ENCODE results near the gene NOTCH4. TPM values are rescaled to one million over a fixed set of nuclear protein-coding genes. Genes with fewer than 3 reads are reported as not detected.

NOTCH4 gene
- total and polyA plus RNA-seq, 2 experiments from 2014 or later, result 2.7 to 2.8 TPM

DNA sequence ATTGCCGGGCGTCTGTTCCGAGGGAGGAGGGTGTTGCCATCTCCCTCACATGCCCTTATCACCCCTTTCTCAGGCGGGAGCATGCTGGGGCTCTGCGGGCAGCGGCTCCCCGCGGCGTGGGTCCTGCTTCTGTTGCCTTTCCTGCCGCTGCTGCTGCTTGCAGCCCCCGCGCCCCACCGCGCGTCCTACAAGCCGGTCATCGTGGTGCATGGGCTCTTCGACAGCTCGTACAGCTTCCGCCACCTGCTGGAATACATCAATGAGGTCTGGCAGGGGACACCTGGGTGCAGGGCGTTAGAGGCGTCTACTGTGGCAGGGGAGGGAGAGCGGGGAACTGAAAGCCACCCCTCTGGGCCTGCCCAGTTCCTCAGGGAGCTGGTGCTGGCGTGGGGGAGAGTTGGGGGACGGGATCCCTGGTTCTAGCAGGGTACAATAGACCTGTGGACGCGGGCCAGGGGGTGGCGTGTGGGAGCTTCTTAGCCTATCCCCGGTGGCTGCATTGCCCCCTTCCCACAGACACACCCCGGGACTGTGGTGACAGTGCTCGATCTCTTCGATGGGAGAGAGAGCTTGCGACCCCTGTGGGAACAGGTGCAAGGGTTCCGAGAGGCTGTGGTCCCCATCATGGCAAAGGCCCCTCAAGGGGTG, 69.2 kb downstream of the NOTCH4 start:
- Mint-ChIP-seq H3K27me3 (ENCODE audit: insufficient read depth, low read depth, poor library complexity) (peaks cover 38% of the 10 kb centered on the region), H3K36me3 (ENCODE audit: low read depth) (peaks cover 33% of the 10 kb centered on the region), H3K9me3 (no peaks in the 10 kb centered on the region; the same call in 1 of the 3 replicates), H3K4me1 (peaks cover 39% of the 10 kb centered on the region), H3K4me3 (peak overlapping the region; percentile 94), H3K27ac (peak overlapping the region; percentile 96)
- H3K79me2 ChIP-seq (replicated peaks; ENCODE audit: insufficient read depth), result no peaks in the 10 kb centered on the region
- H3K36me3 ChIP-seq (ENCODE audit: insufficient read depth), result peaks cover 12% of the 10 kb centered on the region
- 0 out of 2 replicates have a peak overlapping the region, but pooled peaks have one; percentile 79 for H3K27ac ChIP-seq (ENCODE audit: low read depth)
- peak overlapping the region; percentile 100 for H3K4me2 ChIP-seq
- peak overlapping the region; percentile 100 for H3K4me3 ChIP-seq
- 0 out of 2 replicates have a peak, but pooled peaks cover 8% of the 10 kb centered on the region for H4K20me1 ChIP-seq (replicated peaks; ENCODE audit: insufficient read depth)
- H3K4me1 ChIP-seq (ENCODE audit: insufficient read depth), result peaks cover 25% of the 10 kb centered on the region
- peaks cover 9% of the 10 kb centered on the region for H3F3A ChIP-seq (replicated peaks; ENCODE audit: low read depth)
- H3K27me3 ChIP-seq (ENCODE audit: insufficient read depth), result peaks cover 36% of the 10 kb centered on the region
- TF ChIP-seq, protein P1, sequence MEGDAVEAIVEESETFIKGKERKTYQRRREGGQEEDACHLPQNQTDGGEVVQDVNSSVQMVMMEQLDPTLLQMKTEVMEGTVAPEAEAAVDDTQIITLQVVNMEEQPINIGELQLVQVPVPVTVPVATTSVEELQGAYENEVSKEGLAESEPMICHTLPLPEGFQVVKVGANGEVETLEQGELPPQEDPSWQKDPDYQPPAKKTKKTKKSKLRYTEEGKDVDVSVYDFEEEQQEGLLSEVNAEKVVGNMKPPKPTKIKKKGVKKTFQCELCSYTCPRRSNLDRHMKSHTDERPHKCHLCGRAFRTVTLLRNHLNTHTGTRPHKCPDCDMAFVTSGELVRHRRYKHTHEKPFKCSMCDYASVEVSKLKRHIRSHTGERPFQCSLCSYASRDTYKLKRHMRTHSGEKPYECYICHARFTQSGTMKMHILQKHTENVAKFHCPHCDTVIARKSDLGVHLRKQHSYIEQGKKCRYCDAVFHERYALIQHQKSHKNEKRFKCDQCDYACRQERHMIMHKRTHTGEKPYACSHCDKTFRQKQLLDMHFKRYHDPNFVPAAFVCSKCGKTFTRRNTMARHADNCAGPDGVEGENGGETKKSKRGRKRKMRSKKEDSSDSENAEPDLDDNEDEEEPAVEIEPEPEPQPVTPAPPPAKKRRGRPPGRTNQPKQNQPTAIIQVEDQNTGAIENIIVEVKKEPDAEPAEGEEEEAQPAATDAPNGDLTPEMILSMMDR (conservative IDR thresholded peaks at IDR 0.05; ENCODE audit: low read depth in 2 of 2), result peak; percentile 58 to 84
- TF ChIP-seq, protein P2, sequence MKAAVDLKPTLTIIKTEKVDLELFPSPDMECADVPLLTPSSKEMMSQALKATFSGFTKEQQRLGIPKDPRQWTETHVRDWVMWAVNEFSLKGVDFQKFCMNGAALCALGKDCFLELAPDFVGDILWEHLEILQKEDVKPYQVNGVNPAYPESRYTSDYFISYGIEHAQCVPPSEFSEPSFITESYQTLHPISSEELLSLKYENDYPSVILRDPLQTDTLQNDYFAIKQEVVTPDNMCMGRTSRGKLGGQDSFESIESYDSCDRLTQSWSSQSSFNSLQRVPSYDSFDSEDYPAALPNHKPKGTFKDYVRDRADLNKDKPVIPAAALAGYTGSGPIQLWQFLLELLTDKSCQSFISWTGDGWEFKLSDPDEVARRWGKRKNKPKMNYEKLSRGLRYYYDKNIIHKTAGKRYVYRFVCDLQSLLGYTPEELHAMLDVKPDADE (IDR thresholded peaks at IDR 0.05), result no peak
- peak; percentile 55 for ATAC-seq
- H2AFZ ChIP-seq, result peak overlapping the region; percentile 100
- no peaks in the 10 kb centered on the region for H3K9me2 ChIP-seq (ENCODE audit: insufficient read depth)
- peak; percentile 91 for DNase-seq (ENCODE audit: low spot score)

DNA sequence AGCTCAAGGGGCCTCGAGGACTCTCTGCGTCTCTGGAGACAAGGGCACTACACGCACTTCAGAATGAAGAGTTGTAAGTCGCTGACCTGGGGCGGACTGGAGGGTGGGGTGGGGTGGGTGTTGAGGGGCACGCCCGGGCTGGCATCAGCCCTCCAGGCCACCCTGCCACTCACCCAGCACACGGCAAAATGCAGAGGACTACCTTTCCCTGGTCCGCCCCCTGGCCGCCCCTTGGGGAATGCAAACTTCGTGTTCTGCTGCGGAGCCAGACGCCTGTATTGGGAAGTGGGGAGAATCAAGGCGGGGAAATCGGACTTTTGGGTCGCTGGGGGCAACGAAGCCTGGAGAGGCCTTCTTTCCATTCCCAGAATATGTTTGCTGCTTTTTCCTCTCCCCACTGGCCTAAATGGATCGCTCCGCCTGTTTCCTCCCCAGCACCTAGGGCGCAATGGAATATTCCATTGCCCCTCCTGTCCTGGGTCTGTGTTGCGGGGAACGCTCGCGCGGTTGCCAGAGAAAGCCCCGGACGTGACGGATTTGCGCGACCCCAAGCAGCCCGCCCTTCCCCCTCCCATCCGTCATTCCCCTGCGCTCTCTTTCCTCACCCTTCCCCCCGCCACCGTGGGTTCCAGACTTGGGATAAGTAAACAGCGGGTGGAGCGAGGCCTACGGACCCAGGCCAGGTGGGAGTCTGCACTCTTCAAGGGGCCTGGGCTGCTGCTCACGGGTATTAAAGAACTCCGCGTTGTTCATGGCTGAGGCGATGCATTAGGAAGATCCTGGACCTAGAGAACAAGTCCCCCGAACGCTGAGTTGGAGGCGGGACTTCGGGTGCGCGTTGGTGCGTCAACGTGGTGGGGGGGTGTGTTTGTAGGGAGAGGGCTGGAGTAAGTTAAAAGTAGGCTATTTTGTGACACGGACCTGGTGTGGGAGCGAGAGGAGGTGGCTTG, 70.0 kb downstream of the NOTCH4 start, which contains the start of gene PPT2:
Gene PPT2 (plus strand): TSS at position 578 of the 950 bp plus-strand sequence. CDS start 454 bp downstream, outside the sequence.
- peaks cover 44% of the 10 kb centered on the region for H3K27me3 ChIP-seq (ENCODE audit: insufficient read depth)
- H3K4me2 ChIP-seq, result peak within 1 kb of the TSS; percentile 100
- peak within 1 kb of the TSS; percentile 100 for H3K4me3 ChIP-seq
- peaks cover 9% of the 10 kb centered on the region for H3F3A ChIP-seq (replicated peaks; ENCODE audit: low read depth)
- H3K4me1 ChIP-seq (ENCODE audit: insufficient read depth), result peaks cover 28% of the 10 kb centered on the region
- peak within 1 kb of the TSS; percentile 79 for H3K27ac ChIP-seq (ENCODE audit: low read depth)
- peaks cover 26% of the 10 kb centered on the region for H3K36me3 Mint-ChIP-seq (ENCODE audit: low read depth)
- no peaks in the 10 kb centered on the region for H3K79me2 ChIP-seq (replicated peaks; ENCODE audit: insufficient read depth)
- H3K27ac Mint-ChIP-seq, result peak within 1 kb of the TSS; percentile 96
- H3K9me2 ChIP-seq (ENCODE audit: insufficient read depth), result no peaks in the 10 kb centered on the region
- peak within 1 kb of the TSS; percentile 100 for H2AFZ ChIP-seq
- peak within 1 kb of the TSS; percentile 94 for H3K4me3 Mint-ChIP-seq
- ATAC-seq, result peak; percentile 41
- 0 out of 2 replicates have a peak, but pooled peaks cover 8% of the 10 kb centered on the region for H4K20me1 ChIP-seq (replicated peaks; ENCODE audit: insufficient read depth)
- H3K4me1 Mint-ChIP-seq, result peaks cover 42% of the 10 kb centered on the region
- H3K36me3 ChIP-seq (ENCODE audit: insufficient read depth), result peaks cover 10% of the 10 kb centered on the region
- H3K9me3 Mint-ChIP-seq, result no peaks in the 10 kb centered on the region; the same call in 1 of the 3 replicates
- peak; percentile 96 for DNase-seq (ENCODE audit: low spot score)
- peaks cover 43% of the 10 kb centered on the region for H3K27me3 Mint-ChIP-seq (ENCODE audit: insufficient read depth, low read depth, poor library complexity)
- TF ChIP-seq, protein P2 (IDR thresholded peaks at IDR 0.05), result 0 out of 2 replicates have a peak, but pooled peaks have one; percentile 55
- no peak for TF ChIP-seq EZH2phosphoT487 (IDR thresholded peaks at IDR 0.05; ENCODE audit: unreplicated experiment)
- TF ChIP-seq JUNB (IDR thresholded peaks at IDR 0.05; ENCODE audit: unreplicated experiment), result no peak
- TF ChIP-seq STAT1 (IDR thresholded peaks at IDR 0.05; ENCODE audit: unreplicated experiment), result no peak
- TF ChIP-seq CREB1 (CRISPR knock-in tag; IDR thresholded peaks at IDR 0.05; ENCODE audit: low read depth), result peak; percentile 97
- TF ChIP-seq, protein P3, sequence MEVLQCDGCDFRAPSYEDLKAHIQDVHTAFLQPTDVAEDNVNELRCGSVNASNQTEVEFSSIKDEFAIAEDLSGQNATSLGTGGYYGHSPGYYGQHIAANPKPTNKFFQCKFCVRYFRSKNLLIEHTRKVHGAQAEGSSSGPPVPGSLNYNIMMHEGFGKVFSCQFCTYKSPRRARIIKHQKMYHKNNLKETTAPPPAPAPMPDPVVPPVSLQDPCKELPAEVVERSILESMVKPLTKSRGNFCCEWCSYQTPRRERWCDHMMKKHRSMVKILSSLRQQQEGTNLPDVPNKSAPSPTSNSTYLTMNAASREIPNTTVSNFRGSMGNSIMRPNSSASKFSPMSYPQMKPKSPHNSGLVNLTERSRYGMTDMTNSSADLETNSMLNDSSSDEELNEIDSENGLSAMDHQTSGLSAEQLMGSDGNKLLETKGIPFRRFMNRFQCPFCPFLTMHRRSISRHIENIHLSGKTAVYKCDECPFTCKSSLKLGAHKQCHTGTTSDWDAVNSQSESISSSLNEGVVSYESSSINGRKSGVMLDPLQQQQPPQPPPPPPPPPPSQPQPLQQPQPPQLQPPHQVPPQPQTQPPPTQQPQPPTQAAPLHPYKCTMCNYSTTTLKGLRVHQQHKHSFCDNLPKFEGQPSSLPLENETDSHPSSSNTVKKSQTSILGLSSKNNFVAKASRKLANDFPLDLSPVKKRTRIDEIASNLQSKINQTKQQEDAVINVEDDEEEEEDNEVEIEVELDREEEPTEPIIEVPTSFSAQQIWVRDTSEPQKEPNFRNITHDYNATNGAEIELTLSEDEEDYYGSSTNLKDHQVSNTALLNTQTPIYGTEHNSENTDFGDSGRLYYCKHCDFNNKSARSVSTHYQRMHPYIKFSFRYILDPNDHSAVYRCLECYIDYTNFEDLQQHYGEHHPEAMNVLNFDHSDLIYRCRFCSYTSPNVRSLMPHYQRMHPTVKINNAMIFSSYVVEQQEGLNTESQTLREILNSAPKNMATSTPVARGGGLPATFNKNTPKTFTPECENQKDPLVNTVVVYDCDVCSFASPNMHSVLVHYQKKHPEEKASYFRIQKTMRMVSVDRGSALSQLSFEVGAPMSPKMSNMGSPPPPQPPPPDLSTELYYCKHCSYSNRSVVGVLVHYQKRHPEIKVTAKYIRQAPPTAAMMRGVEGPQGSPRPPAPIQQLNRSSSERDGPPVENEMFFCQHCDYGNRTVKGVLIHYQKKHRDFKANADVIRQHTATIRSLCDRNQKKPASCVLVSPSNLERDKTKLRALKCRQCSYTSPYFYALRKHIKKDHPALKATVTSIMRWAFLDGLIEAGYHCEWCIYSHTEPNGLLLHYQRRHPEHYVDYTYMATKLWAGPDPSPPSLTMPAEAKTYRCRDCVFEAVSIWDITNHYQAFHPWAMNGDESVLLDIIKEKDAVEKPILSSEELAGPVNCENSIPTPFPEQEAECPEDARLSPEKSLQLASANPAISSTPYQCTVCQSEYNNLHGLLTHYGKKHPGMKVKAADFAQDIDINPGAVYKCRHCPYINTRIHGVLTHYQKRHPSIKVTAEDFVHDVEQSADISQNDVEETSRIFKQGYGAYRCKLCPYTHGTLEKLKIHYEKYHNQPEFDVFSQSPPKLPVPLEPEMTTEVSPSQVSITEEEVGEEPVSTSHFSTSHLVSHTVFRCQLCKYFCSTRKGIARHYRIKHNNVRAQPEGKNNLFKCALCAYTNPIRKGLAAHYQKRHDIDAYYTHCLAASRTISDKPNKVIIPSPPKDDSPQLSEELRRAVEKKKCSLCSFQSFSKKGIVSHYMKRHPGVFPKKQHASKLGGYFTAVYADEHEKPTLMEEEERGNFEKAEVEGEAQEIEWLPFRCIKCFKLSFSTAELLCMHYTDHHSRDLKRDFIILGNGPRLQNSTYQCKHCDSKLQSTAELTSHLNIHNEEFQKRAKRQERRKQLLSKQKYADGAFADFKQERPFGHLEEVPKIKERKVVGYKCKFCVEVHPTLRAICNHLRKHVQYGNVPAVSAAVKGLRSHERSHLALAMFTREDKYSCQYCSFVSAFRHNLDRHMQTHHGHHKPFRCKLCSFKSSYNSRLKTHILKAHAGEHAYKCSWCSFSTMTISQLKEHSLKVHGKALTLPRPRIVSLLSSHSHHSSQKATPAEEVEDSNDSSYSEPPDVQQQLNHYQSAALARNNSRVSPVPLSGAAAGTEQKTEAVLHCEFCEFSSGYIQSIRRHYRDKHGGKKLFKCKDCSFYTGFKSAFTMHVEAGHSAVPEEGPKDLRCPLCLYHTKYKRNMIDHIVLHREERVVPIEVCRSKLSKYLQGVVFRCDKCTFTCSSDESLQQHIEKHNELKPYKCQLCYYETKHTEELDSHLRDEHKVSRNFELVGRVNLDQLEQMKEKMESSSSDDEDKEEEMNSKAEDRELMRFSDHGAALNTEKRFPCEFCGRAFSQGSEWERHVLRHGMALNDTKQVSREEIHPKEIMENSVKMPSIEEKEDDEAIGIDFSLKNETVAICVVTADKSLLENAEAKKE (CRISPR knock-in tag; IDR thresholded peaks at IDR 0.05), result no peak

Measured in GM23338 (cell line).